Astrocyte of the cerebellum (primary cell): Measurements from ENCODE around the gene FOXN3.

Experiments
- DNase-seq: peaks from one replicate; pipeline ENCODE4 v3.0.0-alpha.2; 2011; ENCODE audit warnings: low read depth
- H3K4me3 ChIP-seq: 2 replicates; pipeline ENCODE4 v1.5.1; 2011; ENCODE audit warnings: mild to moderate bottlenecking, low read depth, low read length, moderate library complexity
- CTCF ChIP-seq: IDR thresholded peaks from 2 replicates; pipeline ENCODE4 v1.5.1; 2012; ENCODE audit warnings: low read length, low read depth, moderate library complexity, mild to moderate bottlenecking; ENCODE audit errors: missing control alignments
- in situ Hi-C: cut with HindIII; loops from 2 replicates; pipeline ENCODE4 v1.10.0; 2017; ENCODE audit warnings: low sequenced_read_pairs

Gene FOXN3

DNA sequence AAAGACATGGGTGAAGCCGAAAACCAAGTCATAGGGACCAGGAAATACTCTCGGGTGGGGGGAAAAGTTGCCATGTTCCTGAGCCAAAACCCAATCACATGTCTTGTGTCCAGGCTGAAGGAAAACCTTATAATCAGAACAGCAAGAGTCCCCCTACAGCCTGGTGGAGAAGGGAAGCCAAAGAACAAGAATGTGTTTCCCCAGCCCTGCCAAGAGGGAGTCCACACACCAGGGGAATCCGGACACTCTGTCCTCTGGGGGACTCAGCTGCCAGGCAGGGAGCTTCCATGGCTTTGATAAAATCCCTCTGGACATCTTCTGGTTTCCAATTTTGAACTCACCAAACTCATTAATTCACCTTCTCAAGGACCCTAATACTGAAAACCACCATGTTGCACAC lies 273.0 kb downstream of the FOXN3 start:
- in situ Hi-C loops: no loop called here
- no peak for TF ChIP-seq CTCF
- H3K4me3 ChIP-seq: no peak overlapping the region
- no peak for DNase-seq

- no peak for DNase-seq
- TF ChIP-seq CTCF: no peak
- H3K4me3 ChIP-seq: no peak overlapping the region
- in situ Hi-C loops: no loop called here
Measured at GRCh38 chr14:89143595-89143994, 273.4 kb downstream of the FOXN3 start.

DNA sequence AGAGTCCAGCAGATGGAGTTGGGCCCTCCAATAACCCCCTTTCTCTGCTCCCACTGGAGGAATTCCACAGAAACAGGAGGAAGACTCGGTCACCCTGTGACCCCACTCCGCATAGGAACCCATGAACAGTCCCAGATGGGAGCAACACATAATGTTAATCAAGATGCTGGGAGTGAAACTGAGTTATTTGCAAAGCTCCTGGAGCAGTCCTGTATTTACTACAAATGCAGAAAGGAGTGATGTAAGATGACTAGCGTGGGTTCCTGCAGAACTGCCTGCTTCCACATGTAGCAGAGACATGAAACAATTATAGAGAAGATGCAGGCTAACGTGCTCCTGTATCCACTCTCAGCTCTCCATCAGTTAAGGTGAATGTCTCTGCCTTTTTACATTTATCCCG lies 274.7 kb downstream of the FOXN3 start:
- TF ChIP-seq CTCF: no peak
- H3K4me3 ChIP-seq: no peak overlapping the region
- DNase-seq: no peak
- in situ Hi-C loops: no loop called here

GRCh38 chr14:89141862-89142261 lies 275.2 kb downstream of the FOXN3 start:
- in situ Hi-C loops: no loop called here
- H3K4me3 ChIP-seq: no peak overlapping the region
- no peak for TF ChIP-seq CTCF
- DNase-seq: no peak

DNA sequence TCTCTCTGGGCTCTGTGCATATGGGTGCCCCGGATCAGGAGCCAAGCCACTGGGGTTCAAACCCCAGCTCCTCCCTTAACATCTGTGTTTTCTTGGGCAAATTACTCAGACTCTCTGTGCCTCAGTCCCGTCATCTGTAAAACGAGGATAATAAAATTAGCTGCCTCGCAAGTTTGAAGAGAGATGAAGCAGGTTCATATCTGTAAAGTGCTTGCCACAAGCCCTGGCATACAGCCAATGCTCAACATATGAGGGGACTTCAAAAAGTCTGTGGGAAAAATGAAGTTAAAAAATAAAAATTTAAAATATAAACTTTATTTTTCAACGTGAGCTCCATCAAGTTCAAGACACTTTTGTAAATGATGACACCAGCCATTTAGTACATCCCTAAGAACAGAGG lies 276.7 kb downstream of the FOXN3 start:
- H3K4me3 ChIP-seq: no peak overlapping the region
- DNase-seq: no peak
- TF ChIP-seq CTCF: no peak
- in situ Hi-C loops: no loop called here

GRCh38 chr14:89139404-89140247 lies 277.4 kb downstream of the FOXN3 start:
- in situ Hi-C loops: no loop called here
- no peak for TF ChIP-seq CTCF
- DNase-seq: no peak
- H3K4me3 ChIP-seq: no peak overlapping the region
